Activated CD8-positive, alpha-beta T cell treated with anti-CD3 and anti-CD28 coated beads, Interleukin-2, amount 10 ng/mL, durations not matched to agents 7 days and 5 days (primary cell): ENCODE measurements around the gene DNAJA3. TPM values are rescaled to one million over a fixed set of nuclear protein-coding genes. Genes with fewer than 3 reads are reported as not detected.
"Not testable (repeated sequence)": the region's sequence is repeated elsewhere in the genome, so short reads cannot be mapped to it uniquely, and the experiment has no call there.

Experiments
- ATAC-seq: fragments of 150-1000 bp; cut with Tn5 transposase; one replicate; pipeline ENCODE4 v1.10.0; 2021; ENCODE audit warnings: moderate library complexity
- CTCF ChIA-PET: fragments of 350-600 bp; sonication (Branson Sonifier 250); formaldehyde crosslinking; loops from one replicate; lab custom pipeline; 2021; ENCODE audit warnings: antibody characterized with exemption; lab: Charles Lee
- POLR2A ChIA-PET: fragments of 350-600 bp; sonication (Branson Sonifier 250); formaldehyde crosslinking; loops from one replicate; lab custom pipeline; 2021; ENCODE audit warnings: antibody characterized with exemption; lab: Charles Lee
- DNase-seq: peaks from one replicate; pipeline ENCODE4 v3.0.0-alpha.2; 2020
- H3K27ac Mint-ChIP-seq: one replicate; pipeline ENCODE4 v1.8.0; 2021; ENCODE audit warnings: mild to moderate bottlenecking, mixed read lengths
- H3K27me3 Mint-ChIP-seq: one replicate; pipeline ENCODE4 v1.8.0; 2021; ENCODE audit warnings: low read depth, mixed read lengths
- H3K36me3 Mint-ChIP-seq: one replicate; pipeline ENCODE4 v1.8.0; 2021; ENCODE audit warnings: low read depth, mixed read lengths
- H3K4me1 Mint-ChIP-seq: one replicate; pipeline ENCODE4 v1.8.0; 2021; ENCODE audit warnings: low read depth, mixed read lengths
- H3K4me3 Mint-ChIP-seq: one replicate; pipeline ENCODE4 v1.8.0; 2021; ENCODE audit warnings: mild to moderate bottlenecking, mixed read lengths
- H3K9me3 Mint-ChIP-seq: one replicate; pipeline ENCODE4 v1.8.0; 2022; ENCODE audit warnings: mixed read lengths; ENCODE audit not compliant: insufficient read depth
- total RNA-seq, 2 experiments: library from RNA; stranded (reverse); gene quantifications; one replicate each; pipeline ENCODE4 v1.2.3, GENCODE V29; 2021

The DNAJA3 gene
- total RNA-seq, 2 experiments from 2014 or later: 55.1 to 61.4 TPM

- no peaks in the 10 kb centered on the region for H3K9me3 Mint-ChIP-seq
- ChIA-PET CTCF (interaction anchor here (1.0 to 1.8 kb wide), 2 partner anchors 12 to 115 kb away, joined by 3 to 6 read pairs; no protein-coding TSS in a partner anchor), POLR2A (no interaction called here)
- peaks cover 23% of the 10 kb centered on the region for H3K36me3 Mint-ChIP-seq
- H3K27ac Mint-ChIP-seq: no peak overlapping the region
- ATAC-seq (no peak), DNase-seq (no peak)
- no peak overlapping the region for H3K4me3 Mint-ChIP-seq
- H3K27me3 Mint-ChIP-seq: no peaks in the 10 kb centered on the region
- H3K4me1 Mint-ChIP-seq: peaks cover 5% of the 10 kb centered on the region
Observed at GRCh38 chr16:4390266-4391260, 35.1 kb upstream of the DNAJA3 start.

GRCh38 chr16:4391631-4392381 lies 33.9 kb upstream of the DNAJA3 start:
- CTCF ChIA-PET: interaction anchor here (4.6 kb wide), 1 partner anchor 12 kb away, joined by 23 read pairs; no protein-coding TSS in a partner anchor

GRCh38 chr16:4392382-4393239 lies 33.1 kb upstream of the DNAJA3 start:
- Mint-ChIP-seq H3K27me3 (no peaks in the 10 kb centered on the region), H3K4me1 (peaks cover 6% of the 10 kb centered on the region), H3K36me3 (peaks cover 25% of the 10 kb centered on the region), H3K4me3 (no peak overlapping the region), H3K9me3 (no peaks in the 10 kb centered on the region), H3K27ac (peak overlapping the region; percentile 49)
- no peak for ATAC-seq
- POLR2A ChIA-PET: interaction anchor here (0.6 to 1.1 kb wide), 2 partner anchors 23 to 38 kb away, joined by 3 read pairs; partner anchors contain the start of gene CORO7
- DNase-seq: no peak
- CTCF ChIA-PET: interaction anchor here (4.6 kb wide), 1 partner anchor 11 kb away, joined by 23 read pairs; no protein-coding TSS in a partner anchor

More at GRCh38 chr16:4391631-4392381, 33.9 kb upstream of the DNAJA3 start:
- Mint-ChIP-seq H3K9me3 (no peaks in the 10 kb centered on the region), H3K4me1 (peaks cover 6% of the 10 kb centered on the region), H3K27ac (peak overlapping the region; percentile 49), H3K27me3 (no peaks in the 10 kb centered on the region), H3K36me3 (peaks cover 27% of the 10 kb centered on the region), H3K4me3 (no peak overlapping the region)
- POLR2A ChIA-PET: interaction anchor here (0.6 kb wide), 1 partner anchor 1139 kb away, joined by 4 read pairs; no protein-coding TSS in a partner anchor
- DNase-seq (peak; percentile 48), ATAC-seq (no peak)

DNA sequence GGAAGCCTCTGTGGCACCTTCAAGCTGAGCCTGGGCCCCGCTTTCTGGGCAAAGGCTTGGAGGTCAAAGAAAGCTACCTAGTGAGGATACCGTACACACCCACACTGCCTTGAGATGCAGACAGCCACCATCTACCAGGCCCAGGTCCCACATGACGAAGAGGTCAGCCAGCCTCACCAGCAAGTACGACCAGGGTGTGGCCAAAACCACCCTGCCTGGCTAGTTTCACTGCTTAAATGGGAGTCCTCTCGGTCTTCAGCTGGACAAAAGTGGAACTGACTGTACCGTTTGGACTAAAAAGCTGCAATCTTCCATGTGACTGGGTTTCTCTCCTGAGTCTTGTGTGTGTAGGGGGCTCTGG lies 32.4 kb upstream of the DNAJA3 start:
- ATAC-seq (no peak), DNase-seq (no peak)
- Mint-ChIP-seq H3K9me3 (no peaks in the 10 kb centered on the region), H3K4me3 (no peak overlapping the region), H3K4me1 (peaks cover 6% of the 10 kb centered on the region), H3K27me3 (no peaks in the 10 kb centered on the region), H3K27ac (no peak overlapping the region), H3K36me3 (peaks cover 24% of the 10 kb centered on the region)
- CTCF ChIA-PET: interaction anchor here (4.6 kb wide), 1 partner anchor 10 kb away, joined by 23 read pairs; no protein-coding TSS in a partner anchor
- POLR2A ChIA-PET: interaction anchor here (0.6 to 1.1 kb wide), 2 partner anchors 23 to 38 kb away, joined by 3 read pairs; partner anchors contain the start of gene CORO7

- H3K27me3 Mint-ChIP-seq, H3K4me3 Mint-ChIP-seq, H3K27ac Mint-ChIP-seq, H3K4me1 Mint-ChIP-seq, H3K9me3 Mint-ChIP-seq, DNase-seq, ATAC-seq: not testable (repeated sequence)
- ChIA-PET CTCF (interaction anchor here (4.6 kb wide), 1 partner anchor 10 kb away, joined by 23 read pairs; no protein-coding TSS in a partner anchor), POLR2A (interaction anchor here (1.1 kb wide), 1 partner anchor 22 kb away, joined by 3 read pairs; the partner anchor contains the start of gene CORO7)
- peaks cover 25% of the 10 kb centered on the region for H3K36me3 Mint-ChIP-seq
Observed at GRCh38 chr16:4393850-4394249, 31.8 kb upstream of the DNAJA3 start.

GRCh38 chr16:4395055-4395726 lies 30.5 kb upstream of the DNAJA3 start:
- no peak overlapping the region for H3K27ac Mint-ChIP-seq
- no peak for DNase-seq
- peaks cover 6% of the 10 kb centered on the region for H3K4me1 Mint-ChIP-seq
- H3K36me3 Mint-ChIP-seq: peaks cover 31% of the 10 kb centered on the region
- H3K27me3 Mint-ChIP-seq: no peaks in the 10 kb centered on the region
- POLR2A ChIA-PET: no interaction called here
- H3K4me3 Mint-ChIP-seq: no peak overlapping the region
- CTCF ChIA-PET: interaction anchor here (4.6 kb wide), 1 partner anchor 8 kb away, joined by 23 read pairs; no protein-coding TSS in a partner anchor
- H3K9me3 Mint-ChIP-seq: no peaks in the 10 kb centered on the region
- peak; percentile 16 for ATAC-seq

DNA sequence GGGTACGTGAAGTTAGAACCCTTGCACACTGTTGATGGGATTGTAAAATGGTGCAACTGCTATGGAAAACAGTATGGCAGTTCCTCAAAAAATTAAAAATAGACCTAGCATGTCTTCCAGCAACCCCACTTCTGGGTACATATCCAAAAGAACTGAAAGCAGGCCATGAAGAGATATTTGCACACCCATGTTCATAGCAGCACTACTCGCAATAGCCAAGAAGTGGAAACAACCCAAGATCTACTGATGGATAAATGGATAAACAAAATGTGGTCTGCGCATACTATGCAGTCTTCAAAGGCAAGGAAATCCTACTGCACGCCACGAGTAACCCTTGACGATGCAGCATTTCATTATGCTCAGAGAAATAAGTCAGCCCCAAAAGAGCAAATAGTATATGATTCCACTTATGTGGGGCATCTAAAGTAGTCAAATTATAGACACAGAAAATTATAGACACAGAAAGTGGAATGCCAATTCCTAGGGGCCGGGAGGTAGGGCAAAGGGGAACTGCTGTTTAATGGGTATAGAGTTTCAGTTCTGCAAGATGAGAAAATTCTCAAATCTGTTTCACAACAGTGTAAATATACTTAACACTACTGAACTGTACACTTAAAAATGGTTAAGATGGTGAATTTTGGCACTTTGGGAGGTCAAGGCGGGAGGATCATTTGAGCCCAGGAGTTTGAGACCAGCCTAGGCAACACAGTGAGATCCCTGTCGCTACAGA lies 26.5 kb upstream of the DNAJA3 start:
- H3K4me3 Mint-ChIP-seq: no peak overlapping the region
- no peaks in the 10 kb centered on the region for H3K27me3 Mint-ChIP-seq
- no peak for DNase-seq
- peaks cover 4% of the 10 kb centered on the region for H3K4me1 Mint-ChIP-seq
- no peaks in the 10 kb centered on the region for H3K9me3 Mint-ChIP-seq
- no peak overlapping the region for H3K27ac Mint-ChIP-seq
- peaks cover 47% of the 10 kb centered on the region for H3K36me3 Mint-ChIP-seq
- POLR2A ChIA-PET: interaction anchor here (1.2 kb wide), 1 partner anchor 48 kb away, joined by 3 read pairs; no protein-coding TSS in a partner anchor
- CTCF ChIA-PET: interaction anchor here (0.9 to 1.8 kb wide), 2 partner anchors 89 to 110 kb away, joined by 3 read pairs; no protein-coding TSS in a partner anchor
- ATAC-seq: no peak

GRCh38 chr16:4401094-4401501 lies 24.6 kb upstream of the DNAJA3 start:
- POLR2A ChIA-PET: interaction anchor here (0.6 kb wide), 1 partner anchor 14 kb away, joined by 3 read pairs; no protein-coding TSS in a partner anchor
- no peak for DNase-seq
- H3K27ac Mint-ChIP-seq: no peak overlapping the region

GRCh38 chr16:4401510-4401909 lies 24.2 kb upstream of the DNAJA3 start:
- Mint-ChIP-seq H3K4me1 (peaks cover 5% of the 10 kb centered on the region), H3K27ac (no peak overlapping the region), H3K4me3 (no peak overlapping the region), H3K36me3 (peaks cover 46% of the 10 kb centered on the region), H3K27me3 (no peaks in the 10 kb centered on the region), H3K9me3 (no peaks in the 10 kb centered on the region)
- no peak for DNase-seq
- POLR2A ChIA-PET: interaction anchor here (0.6 kb wide), 1 partner anchor 14 kb away, joined by 3 read pairs; no protein-coding TSS in a partner anchor
- CTCF ChIA-PET: interaction anchor here (1.1 to 3.4 kb wide), 11 partner anchors 8 to 497 kb away, joined by 3 to 40 read pairs (median 6); partner anchors contain the start of genes CORO7 and PAM16
- ATAC-seq: no peak

More at GRCh38 chr16:4401094-4401501, 24.6 kb upstream of the DNAJA3 start:
- H3K9me3 Mint-ChIP-seq: no peaks in the 10 kb centered on the region
- peaks cover 5% of the 10 kb centered on the region for H3K4me1 Mint-ChIP-seq
- H3K36me3 Mint-ChIP-seq: peaks cover 46% of the 10 kb centered on the region
- ATAC-seq: no peak
- H3K27me3 Mint-ChIP-seq: no peaks in the 10 kb centered on the region
- H3K4me3 Mint-ChIP-seq: no peak overlapping the region
- CTCF ChIA-PET: interaction anchor here (1.2 to 3.4 kb wide), 3 partner anchors 8 to 112 kb away, joined by 3 to 23 read pairs (median 3); no protein-coding TSS in a partner anchor
